Epithelial cell of esophagus (primary cell): ENCODE measurements around the gene AR.

ENCODE experiments used
- DNase-seq: peaks from one replicate; pipeline ENCODE4 v3.0.0; 2010; ENCODE audit warnings: low read depth
- H3K4me3 ChIP-seq: 2 replicates; pipeline ENCODE4 v1.5.1; 2011; ENCODE audit warnings: mild to moderate bottlenecking, low read length, control low read depth
- TF ChIP-seq, protein P1 (sequence below): IDR thresholded peaks from 2 replicates; pipeline ENCODE4 v1.5.1; 2011; ENCODE audit warnings: low read depth, mild to moderate bottlenecking, low read length, control low read depth, inconsistent platforms; ENCODE audit not compliant: insufficient read depth; ENCODE audit errors: missing control alignments

Gene AR

DNA sequence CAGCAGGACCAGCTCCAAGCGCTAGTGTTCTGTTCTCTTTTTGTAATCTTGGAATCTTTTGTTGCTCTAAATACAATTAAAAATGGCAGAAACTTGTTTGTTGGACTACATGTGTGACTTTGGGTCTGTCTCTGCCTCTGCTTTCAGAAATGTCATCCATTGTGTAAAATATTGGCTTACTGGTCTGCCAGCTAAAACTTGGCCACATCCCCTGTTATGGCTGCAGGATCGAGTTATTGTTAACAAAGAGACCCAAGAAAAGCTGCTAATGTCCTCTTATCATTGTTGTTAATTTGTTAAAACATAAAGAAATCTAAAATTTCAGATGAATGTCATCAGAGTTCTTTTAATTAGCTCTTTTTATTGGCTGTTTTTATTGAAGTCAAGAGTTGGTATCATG lies 186.5 kb downstream of the AR start:
- no peak for DNase-seq
- H3K4me3 ChIP-seq: no peak overlapping the region
- TF ChIP-seq, protein P1, sequence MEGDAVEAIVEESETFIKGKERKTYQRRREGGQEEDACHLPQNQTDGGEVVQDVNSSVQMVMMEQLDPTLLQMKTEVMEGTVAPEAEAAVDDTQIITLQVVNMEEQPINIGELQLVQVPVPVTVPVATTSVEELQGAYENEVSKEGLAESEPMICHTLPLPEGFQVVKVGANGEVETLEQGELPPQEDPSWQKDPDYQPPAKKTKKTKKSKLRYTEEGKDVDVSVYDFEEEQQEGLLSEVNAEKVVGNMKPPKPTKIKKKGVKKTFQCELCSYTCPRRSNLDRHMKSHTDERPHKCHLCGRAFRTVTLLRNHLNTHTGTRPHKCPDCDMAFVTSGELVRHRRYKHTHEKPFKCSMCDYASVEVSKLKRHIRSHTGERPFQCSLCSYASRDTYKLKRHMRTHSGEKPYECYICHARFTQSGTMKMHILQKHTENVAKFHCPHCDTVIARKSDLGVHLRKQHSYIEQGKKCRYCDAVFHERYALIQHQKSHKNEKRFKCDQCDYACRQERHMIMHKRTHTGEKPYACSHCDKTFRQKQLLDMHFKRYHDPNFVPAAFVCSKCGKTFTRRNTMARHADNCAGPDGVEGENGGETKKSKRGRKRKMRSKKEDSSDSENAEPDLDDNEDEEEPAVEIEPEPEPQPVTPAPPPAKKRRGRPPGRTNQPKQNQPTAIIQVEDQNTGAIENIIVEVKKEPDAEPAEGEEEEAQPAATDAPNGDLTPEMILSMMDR: no peak

GRCh38 chrX:67731061-67731460 lies 187.2 kb downstream of the AR start:
- H3K4me3 ChIP-seq: no peak overlapping the region
- DNase-seq: no peak
- TF ChIP-seq, protein P1: no peak

GRCh38 chrX:67732864-67733263 lies 189.0 kb downstream of the AR start:
- TF ChIP-seq, protein P1: no peak
- H3K4me3 ChIP-seq: no peak overlapping the region
- DNase-seq: no peak

GRCh38 chrX:67734111-67734753 lies 190.4 kb downstream of the AR start:
- TF ChIP-seq, protein P1: no peak
- H3K4me3 ChIP-seq: no peak overlapping the region
- DNase-seq: no peak

DNA sequence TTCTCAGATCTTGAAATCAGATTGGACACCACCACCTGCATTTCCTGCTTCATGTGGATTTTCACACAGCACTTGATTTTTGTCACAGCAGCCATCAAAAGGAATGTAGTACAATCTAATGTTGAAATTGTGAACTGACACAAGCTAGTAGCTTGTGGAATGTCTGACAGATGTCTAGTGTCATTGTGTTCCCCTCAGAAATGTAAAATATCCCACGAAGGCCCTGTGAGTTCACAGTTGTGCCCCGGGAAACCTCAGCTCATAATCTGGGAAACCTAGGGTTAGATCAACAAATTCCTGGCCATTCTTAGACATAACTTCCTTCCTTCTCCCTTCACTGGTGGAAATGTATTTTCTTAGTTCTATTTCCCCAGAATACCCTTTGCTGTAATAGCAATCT lies 205.7 kb downstream of the AR start:
- no peak for DNase-seq
- TF ChIP-seq, protein P1: no peak
- no peak overlapping the region for H3K4me3 ChIP-seq

DNA sequence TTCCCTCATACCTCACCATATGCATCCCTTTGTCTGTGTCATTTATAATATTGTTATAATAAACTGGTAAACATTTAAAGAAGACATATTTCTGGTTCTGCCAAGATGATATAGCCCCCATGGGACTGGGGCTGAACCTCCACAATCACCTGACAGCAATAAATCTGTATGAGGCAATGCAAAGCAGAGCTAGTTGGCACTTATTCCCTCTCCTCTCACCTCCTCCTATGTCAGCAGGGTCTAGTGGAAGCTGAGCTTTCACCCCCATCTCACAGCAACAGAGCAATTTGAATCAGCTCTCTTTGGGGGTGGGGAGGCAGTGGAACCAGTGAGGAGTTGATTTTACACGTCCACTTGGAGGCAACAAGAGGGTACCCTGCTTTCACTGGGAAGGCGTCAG lies 206.9 kb downstream of the AR start:
- H3K4me3 ChIP-seq: no peak overlapping the region
- TF ChIP-seq, protein P1: no peak

DNA sequence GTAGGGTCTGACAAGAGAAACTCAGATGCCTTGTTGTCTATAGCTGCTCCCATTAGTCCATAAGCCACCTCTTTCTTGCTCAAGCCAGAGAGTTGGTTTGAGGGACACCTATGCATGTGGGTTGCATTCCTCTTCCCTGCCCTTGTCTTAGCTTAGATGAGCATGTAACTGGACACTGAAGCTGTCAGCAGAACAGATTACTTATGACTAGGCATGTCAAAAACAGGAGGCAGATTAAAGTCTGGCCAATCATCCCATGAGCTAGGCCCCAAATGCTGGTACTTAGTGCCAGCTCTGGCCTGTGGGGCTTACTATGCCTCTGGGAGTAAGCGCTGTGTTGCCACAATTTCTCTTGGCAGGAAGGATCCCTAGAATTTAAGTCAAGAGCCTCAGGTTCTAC lies 215.2 kb downstream of the AR start:
- no peak overlapping the region for H3K4me3 ChIP-seq
- no peak for DNase-seq
- TF ChIP-seq, protein P1: no peak

More for the DNA sequence above, 206.9 kb downstream of the AR start:
- no peak for DNase-seq
